Panc1 (cell line): ENCODE data around the gene CACNG7.

Source experiments
- POLR2AphosphoS5 ChIP-seq: IDR thresholded peaks from 2 replicates; pipeline ENCODE4 v1.6.1; 2012; ENCODE audit warnings: mild to moderate bottlenecking, low read depth, low read length, moderate library complexity
- REST ChIP-seq, 2 experiments: IDR thresholded peaks; 2 replicates each; pipeline ENCODE4 v1.6.1; 2011 to 2012; ENCODE audit warnings: low read depth in 2 of 2, control low read depth in 1 of 2, low read length in 1 of 2, mild to moderate bottlenecking in 1 of 2, moderate library complexity in 1 of 2; ENCODE audit not compliant: insufficient read depth in 1 of 2
- SIN3A ChIP-seq: IDR thresholded peaks from 2 replicates; pipeline ENCODE4 v1.6.1; 2012; ENCODE audit warnings: low read depth, mild to moderate bottlenecking, low read length, moderate library complexity, borderline replicate concordance; ENCODE audit not compliant: insufficient read depth
- TCF7L2 ChIP-seq: IDR thresholded peaks from 2 replicates; pipeline ENCODE4 v1.6.1; 2011; ENCODE audit warnings: mild to moderate bottlenecking, low read depth, low read length, inconsistent platforms
- TF ChIP-seq, protein P1 (sequence below): fragments of 450-650 bp; IDR thresholded peaks from 2 replicates; pipeline ENCODE4 v1.5.1; 2017; ENCODE audit warnings: mild to moderate bottlenecking

- TF ChIP-seq, protein P1, sequence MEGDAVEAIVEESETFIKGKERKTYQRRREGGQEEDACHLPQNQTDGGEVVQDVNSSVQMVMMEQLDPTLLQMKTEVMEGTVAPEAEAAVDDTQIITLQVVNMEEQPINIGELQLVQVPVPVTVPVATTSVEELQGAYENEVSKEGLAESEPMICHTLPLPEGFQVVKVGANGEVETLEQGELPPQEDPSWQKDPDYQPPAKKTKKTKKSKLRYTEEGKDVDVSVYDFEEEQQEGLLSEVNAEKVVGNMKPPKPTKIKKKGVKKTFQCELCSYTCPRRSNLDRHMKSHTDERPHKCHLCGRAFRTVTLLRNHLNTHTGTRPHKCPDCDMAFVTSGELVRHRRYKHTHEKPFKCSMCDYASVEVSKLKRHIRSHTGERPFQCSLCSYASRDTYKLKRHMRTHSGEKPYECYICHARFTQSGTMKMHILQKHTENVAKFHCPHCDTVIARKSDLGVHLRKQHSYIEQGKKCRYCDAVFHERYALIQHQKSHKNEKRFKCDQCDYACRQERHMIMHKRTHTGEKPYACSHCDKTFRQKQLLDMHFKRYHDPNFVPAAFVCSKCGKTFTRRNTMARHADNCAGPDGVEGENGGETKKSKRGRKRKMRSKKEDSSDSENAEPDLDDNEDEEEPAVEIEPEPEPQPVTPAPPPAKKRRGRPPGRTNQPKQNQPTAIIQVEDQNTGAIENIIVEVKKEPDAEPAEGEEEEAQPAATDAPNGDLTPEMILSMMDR = no peak
- TF ChIP-seq POLR2AphosphoS5 (no peak), REST (IDR thresholded peaks at IDR 0.05; ENCODE audit: insufficient read depth in 1 of 2, low read depth in 2 of 2, low read length in 1 of 2) (no peak), SIN3A (no peak), TCF7L2 (no peak)
These were observed 43.6 kb upstream of the CACNG7 start for GRCh38 chr19:53865523-53865917.
